Activated naive CD8-positive, alpha-beta T cell (primary cell): ENCODE data around the gene GPRC5A.

Experiments used
- H3K27ac Mint-ChIP-seq: one replicate; pipeline ENCODE4 v1.8.0; 2021; ENCODE audit warnings: mixed read lengths
- H3K27me3 Mint-ChIP-seq: one replicate; pipeline ENCODE4 v1.8.0; 2021; ENCODE audit warnings: mixed read lengths
- H3K36me3 Mint-ChIP-seq: one replicate; pipeline ENCODE4 v1.8.0; 2021; ENCODE audit warnings: mixed read lengths
- H3K4me1 Mint-ChIP-seq: one replicate; pipeline ENCODE4 v1.8.0; 2021; ENCODE audit warnings: low read depth, mixed read lengths
- H3K4me3 Mint-ChIP-seq: one replicate; pipeline ENCODE4 v1.8.0; 2021; ENCODE audit warnings: mild to moderate bottlenecking, mixed read lengths
- H3K9me3 Mint-ChIP-seq: one replicate; pipeline ENCODE4 v1.8.0; 2021; ENCODE audit warnings: low read depth, mixed read lengths

The GPRC5A gene

DNA sequence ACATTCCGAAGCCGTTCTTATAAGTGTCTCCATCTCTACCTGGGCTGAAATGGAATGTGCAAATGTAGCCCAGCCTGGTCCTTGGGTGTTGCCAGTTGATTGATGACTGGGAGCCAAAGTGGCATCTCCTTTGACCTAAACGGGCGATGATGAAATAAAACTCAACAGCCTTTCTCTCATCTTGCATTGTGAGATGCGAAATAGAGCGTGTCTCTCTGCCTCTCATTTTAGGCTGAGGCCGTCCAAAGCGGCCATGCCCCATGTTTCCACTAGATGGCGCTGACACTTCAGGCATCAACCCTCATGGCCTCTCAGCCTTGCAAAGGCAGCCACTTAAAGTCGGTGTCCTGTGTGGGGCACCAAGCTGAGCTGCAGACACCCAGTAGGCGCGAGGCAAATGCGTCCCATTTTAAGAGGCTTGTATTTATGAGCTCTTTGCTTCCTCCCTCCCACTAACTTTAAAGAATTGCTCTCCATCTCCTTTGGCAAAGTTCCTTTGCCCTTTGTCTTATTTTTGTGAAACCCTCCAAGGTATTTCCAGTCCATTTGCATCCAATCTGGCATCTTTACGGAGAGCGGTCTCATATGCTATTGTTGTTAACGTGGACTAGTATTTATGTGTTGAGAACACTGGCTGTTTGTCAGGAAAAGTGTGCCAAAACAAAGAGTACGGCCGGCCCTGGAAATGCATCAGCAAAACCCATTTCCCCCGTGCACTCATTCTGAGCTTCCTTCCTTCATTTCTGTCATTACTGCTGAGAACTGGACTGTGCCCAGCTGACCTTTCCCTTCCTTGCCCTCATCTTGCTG lies 25.0 kb downstream of the GPRC5A start:
- Mint-ChIP-seq H3K9me3 (no peaks in the 10 kb centered on the region), H3K36me3 (no peaks in the 10 kb centered on the region), H3K27ac (no peak overlapping the region), H3K4me1 (peaks cover 8% of the 10 kb centered on the region), H3K4me3 (no peak overlapping the region), H3K27me3 (peaks cover 6% of the 10 kb centered on the region)

DNA sequence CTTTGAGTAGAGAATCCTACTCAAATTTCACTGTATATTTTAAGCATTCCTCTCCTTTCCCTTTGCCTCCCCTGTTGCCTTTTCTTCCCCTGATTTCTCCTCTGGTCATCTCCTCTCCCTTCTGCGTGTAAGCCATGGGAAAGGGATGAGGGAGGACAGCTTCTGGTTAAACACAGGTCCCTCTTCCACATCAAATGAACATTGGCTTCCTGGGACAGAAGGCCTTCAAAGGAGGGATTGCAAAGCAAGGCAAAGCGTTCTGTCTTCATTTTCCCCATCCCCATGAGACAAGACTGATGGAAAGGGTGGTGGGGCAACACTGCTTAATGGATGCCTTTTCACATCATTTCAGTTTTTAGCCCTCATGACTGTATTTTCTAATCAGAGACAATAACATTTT lies 26.2 kb downstream of the GPRC5A start:
- Mint-ChIP-seq H3K4me1 (peaks cover 8% of the 10 kb centered on the region), H3K9me3 (no peaks in the 10 kb centered on the region), H3K4me3 (no peak overlapping the region), H3K36me3 (no peaks in the 10 kb centered on the region), H3K27ac (no peak overlapping the region), H3K27me3 (peaks cover 6% of the 10 kb centered on the region)

DNA sequence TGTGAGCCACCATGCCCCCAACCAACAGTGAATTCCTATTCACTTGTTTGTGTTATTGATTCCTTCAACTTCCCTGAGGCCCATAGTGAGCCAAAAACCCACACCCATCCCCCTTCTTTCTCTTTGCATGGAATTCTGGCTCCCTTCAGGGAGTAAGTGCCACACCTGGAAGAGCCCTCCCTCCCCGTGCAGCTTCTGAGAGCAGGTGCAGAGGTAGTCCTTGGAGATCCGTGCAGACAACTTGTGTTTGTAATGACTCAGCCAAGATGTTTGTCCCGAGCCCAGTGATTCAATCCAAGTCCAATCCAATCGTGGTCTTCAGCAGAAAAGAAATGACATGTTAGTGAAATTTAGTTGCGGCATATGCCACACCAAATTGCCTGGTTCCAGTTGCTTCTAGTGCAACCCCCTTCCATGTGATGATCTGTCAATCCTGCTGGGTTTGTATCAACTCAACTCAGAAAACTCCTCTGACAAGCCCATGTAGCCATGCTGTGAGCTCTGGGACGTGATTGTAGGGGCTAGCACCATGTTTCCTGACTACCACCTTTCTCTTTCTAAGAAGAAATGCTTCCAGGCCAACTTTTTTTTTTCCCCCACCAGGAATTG lies 27.5 kb downstream of the GPRC5A start:
- peaks cover 6% of the 10 kb centered on the region for H3K27me3 Mint-ChIP-seq
- H3K4me3 Mint-ChIP-seq: no peak overlapping the region
- H3K9me3 Mint-ChIP-seq: no peaks in the 10 kb centered on the region
- peaks cover 8% of the 10 kb centered on the region for H3K4me1 Mint-ChIP-seq
- H3K36me3 Mint-ChIP-seq: no peaks in the 10 kb centered on the region
- no peak overlapping the region for H3K27ac Mint-ChIP-seq

DNA sequence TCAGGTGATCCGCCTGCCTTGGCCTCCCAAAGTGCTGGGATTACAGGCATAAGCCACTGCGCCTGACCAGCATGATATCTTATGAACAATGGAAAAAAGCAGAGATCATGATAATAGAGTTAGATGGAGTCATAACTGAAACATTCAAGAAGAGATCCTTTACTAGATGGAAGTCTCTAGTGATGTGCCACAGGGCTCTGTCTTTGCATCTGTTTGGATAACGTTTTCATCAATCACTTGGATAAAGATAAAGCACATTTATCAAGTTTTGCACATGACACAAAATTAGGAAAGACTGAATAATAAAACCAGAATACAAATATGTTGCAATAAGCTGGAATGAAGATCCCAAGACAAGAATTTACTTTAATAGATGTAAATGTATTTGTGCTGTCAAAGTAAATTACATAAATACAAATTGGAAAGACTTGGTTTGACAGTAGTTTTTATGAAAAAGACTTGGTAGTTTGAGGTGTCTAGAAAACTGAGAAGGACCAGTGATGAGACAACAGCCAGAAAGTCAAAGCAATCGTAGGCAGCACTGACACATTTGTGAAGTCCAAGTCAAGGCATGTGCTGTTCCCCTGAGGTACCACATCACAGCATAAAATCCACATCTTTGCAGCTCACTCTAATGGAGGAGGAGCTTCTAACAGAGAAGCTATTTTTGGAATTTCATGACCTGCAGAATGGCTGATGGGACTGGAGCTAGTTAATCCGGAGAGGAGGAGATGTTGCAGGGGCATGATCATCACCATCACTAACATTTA lies 28.5 kb downstream of the GPRC5A start:
- H3K36me3 Mint-ChIP-seq: no peaks in the 10 kb centered on the region
- peaks cover 8% of the 10 kb centered on the region for H3K4me1 Mint-ChIP-seq
- no peaks in the 10 kb centered on the region for H3K9me3 Mint-ChIP-seq
- H3K27me3 Mint-ChIP-seq: peaks cover 6% of the 10 kb centered on the region
- no peak overlapping the region for H3K27ac Mint-ChIP-seq
- H3K4me3 Mint-ChIP-seq: no peak overlapping the region

DNA sequence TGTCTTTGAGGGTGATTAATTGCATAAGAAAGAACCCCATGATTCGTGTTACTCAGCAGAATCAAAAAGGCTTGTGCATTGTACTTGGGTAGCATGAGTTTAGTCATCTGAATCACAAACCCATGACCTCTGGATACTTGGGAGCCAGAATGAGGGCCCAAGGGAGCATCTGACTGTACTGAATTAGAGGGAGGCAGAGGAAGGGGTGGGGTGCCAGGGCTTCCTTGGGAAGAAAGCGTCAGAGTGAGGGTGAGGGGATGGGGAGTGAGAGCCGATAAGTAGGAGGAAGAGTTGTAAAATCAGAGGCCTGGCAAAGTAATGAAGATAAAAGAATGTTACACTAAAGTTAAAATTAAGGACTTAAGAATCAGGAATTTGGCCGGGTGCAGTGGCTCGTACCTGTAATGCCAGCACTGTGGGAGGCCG lies 30.8 kb downstream of the GPRC5A start:
- Mint-ChIP-seq H3K4me3 (no peak overlapping the region), H3K27ac (no peak overlapping the region), H3K27me3 (peaks cover 3% of the 10 kb centered on the region), H3K36me3 (no peaks in the 10 kb centered on the region), H3K9me3 (no peaks in the 10 kb centered on the region), H3K4me1 (no peaks in the 10 kb centered on the region)

DNA sequence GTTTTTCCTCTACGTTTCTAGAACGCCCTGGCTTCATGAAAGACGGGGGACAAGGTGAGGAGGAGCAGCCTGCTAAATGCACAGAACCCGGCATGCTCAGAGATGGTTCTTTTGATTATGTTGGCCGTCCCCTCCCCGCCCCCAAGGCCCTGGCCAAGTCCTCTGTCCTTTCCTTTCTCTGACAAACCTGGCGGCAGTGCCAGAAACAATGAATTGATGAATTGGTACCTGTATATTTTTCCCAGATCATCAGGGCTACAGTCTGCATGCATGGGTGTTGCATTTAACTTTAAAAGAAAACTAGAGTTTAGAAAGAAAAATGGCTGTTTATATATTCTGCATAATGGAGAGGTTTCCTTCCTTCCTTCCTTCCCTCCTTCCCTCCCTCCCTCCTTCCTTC lies 31.6 kb downstream of the GPRC5A start:
- Mint-ChIP-seq H3K4me3 (no peak overlapping the region), H3K36me3 (no peaks in the 10 kb centered on the region), H3K9me3 (no peaks in the 10 kb centered on the region), H3K27ac (no peak overlapping the region), H3K27me3 (peaks cover 3% of the 10 kb centered on the region), H3K4me1 (no peaks in the 10 kb centered on the region)

DNA sequence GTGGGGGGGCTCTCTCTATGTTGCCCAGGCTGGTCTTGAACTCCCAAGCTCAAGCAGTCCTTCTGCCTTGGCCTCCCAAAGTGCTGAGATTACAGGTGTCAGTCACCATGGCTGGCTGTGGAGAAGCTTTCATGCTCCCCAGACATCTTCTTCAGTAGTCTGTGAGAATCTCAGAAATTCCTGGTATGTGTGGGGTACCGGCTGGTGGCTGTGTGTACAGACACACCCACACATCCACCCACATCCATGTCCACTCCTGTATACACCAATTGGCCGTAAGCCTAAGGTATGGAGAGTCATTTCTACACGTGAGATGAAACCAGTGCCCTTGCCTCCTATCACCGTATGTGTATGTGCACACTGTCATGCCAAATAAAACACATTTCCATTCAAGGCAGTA lies 32.8 kb downstream of the GPRC5A start:
- H3K9me3 Mint-ChIP-seq: no peaks in the 10 kb centered on the region
- no peak overlapping the region for H3K4me3 Mint-ChIP-seq
- peaks cover 3% of the 10 kb centered on the region for H3K27me3 Mint-ChIP-seq
- H3K36me3 Mint-ChIP-seq: no peaks in the 10 kb centered on the region
- no peaks in the 10 kb centered on the region for H3K4me1 Mint-ChIP-seq
- no peak overlapping the region for H3K27ac Mint-ChIP-seq

DNA sequence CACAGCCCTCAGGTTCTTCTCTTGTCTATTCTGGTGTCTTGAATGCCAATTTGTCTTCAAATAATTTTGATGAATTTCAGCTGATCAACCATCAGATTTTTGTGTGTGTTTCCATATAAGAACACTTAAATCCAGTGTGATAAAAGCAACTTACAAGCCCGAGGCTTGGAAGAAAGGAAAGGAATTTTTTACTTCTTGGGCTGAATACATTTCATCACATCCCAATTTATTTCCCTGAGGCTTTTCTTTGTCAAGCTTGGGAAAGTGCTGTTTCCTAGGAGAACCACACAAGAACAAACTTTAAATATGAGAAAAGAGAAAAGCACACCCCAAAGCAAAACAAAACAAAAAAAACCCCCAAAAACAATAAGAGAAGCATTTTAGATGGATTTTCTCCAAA lies 34.0 kb downstream of the GPRC5A start:
- H3K4me3 Mint-ChIP-seq: no peak overlapping the region
- H3K36me3 Mint-ChIP-seq: no peaks in the 10 kb centered on the region
- no peaks in the 10 kb centered on the region for H3K4me1 Mint-ChIP-seq
- H3K27me3 Mint-ChIP-seq: peaks cover 3% of the 10 kb centered on the region
- H3K9me3 Mint-ChIP-seq: no peaks in the 10 kb centered on the region
- H3K27ac Mint-ChIP-seq: no peak overlapping the region

DNA sequence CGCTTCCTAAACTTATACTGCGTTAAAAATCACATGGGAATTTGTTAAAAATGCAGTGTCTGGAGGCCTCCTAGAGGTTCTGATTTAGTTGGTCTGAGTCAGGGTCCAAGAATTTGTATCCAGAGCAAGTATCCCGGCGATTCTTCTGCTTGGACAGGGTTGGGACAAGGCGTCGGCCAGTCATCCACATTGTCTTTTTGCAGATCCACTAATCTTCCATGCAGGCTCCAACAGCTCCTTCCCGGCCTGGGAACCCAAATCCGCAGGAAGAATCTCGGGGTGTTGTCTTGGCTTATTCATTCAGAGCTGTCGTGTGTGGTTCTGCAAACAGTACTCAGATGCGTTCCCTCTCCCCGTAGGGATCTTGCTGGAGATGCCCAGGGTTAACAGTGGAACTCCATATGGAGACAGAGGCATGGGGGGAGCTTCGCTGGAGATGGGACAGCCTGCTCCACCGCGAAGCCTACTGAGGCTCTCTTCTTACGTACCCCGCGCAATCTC lies 35.3 kb downstream of the GPRC5A start:
- no peaks in the 10 kb centered on the region for H3K36me3 Mint-ChIP-seq
- H3K9me3 Mint-ChIP-seq: no peaks in the 10 kb centered on the region
- no peaks in the 10 kb centered on the region for H3K4me1 Mint-ChIP-seq
- H3K27ac Mint-ChIP-seq: no peak overlapping the region
- H3K27me3 Mint-ChIP-seq: peaks cover 3% of the 10 kb centered on the region
- H3K4me3 Mint-ChIP-seq: no peak overlapping the region

DNA sequence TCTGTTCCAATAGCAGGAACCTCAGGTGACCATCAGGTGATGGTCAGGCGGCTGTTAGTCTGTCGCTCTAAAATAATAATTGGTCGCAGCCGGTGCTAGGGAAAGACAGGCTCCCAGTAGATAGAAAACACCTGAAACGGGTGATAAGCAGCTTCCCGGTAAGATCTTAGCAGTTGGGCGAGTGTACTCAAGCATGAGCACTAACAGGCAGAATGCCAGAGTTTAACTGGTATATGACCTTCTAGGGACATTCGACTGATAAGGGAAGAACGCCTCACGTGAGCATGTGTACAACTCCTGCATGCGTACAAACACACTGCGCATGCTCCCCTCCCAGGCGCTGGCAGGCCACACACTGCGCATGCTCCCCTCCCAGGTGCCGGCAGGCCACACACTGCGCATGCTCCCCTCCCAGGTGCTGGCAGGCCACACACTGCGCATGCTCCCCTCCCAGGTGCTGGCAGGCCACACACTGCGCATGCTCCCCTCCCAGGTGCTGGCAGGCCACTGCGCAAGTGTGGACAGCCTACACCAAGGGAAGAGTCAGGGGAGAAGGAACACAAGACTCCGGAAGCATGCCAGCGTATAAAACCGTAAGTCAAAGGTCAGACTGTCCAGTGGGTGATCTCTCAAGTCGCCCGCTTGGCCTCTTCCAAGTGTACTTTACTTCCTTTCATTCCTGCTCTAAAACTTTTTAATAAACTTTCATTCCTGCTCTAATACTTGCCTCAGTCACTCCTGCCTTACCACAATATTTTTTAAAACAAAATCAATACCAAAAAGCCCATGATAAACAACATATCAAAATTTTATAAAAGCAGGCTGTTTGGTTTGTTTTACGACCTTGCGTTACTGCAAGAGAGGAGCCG lies 36.1 kb downstream of the GPRC5A start:
- Mint-ChIP-seq H3K4me3 (no peak overlapping the region), H3K36me3 (no peaks in the 10 kb centered on the region), H3K27ac (no peak overlapping the region), H3K9me3 (no peaks in the 10 kb centered on the region), H3K4me1 (no peaks in the 10 kb centered on the region), H3K27me3 (peaks cover 3% of the 10 kb centered on the region)

DNA sequence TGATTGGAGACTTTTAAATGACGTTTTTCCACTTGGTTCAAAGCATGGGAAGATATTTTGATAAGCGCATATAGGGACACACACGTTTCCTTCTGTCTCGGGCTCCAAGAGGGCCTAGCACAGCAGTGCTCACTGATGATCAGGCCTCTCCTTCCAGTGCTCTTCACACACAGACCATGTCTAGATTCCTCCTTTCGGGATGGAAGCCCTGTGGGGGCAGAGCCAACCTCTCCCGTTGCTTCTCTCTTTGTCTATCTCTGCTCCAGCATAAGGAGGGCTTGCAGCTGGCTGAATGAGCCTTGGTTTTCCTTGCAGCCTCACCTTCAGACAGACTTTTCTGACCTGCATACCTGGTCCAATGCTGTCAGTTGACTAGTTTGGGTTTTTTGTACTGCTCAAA lies 38.3 kb downstream of the GPRC5A start:
- Mint-ChIP-seq H3K27me3 (peaks cover 3% of the 10 kb centered on the region), H3K36me3 (no peaks in the 10 kb centered on the region), H3K27ac (no peak overlapping the region), H3K9me3 (no peaks in the 10 kb centered on the region), H3K4me1 (no peaks in the 10 kb centered on the region), H3K4me3 (no peak overlapping the region)

DNA sequence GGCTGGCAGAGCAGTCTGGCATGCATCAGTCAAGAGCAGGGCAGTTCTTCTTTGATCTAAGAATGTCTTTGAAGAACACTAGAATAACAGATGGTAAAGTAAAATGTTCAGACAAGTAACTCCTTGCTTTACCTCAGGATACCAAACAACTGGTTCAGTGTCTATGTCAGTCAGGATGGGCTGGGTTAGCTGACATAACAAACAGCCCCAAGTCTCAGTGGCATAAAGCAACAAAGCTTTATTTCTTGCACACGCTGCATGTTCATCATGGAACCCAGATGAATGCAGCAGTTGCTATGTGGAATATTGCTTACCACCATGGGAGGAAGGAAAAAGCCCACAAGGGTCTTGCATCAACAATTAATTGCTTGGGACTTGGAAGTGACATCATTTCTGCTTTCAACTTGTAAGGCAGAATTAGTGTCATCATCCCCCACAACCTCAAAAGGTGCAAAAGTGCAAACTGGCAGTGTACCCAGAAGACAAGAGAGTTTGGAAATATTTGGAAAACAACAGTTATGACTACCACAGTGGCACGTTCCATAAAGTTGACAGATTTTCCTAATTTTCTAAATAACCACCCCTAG lies 39.4 kb downstream of the GPRC5A start:
- Mint-ChIP-seq H3K4me3 (no peak overlapping the region), H3K27me3 (peaks cover 3% of the 10 kb centered on the region), H3K9me3 (no peaks in the 10 kb centered on the region), H3K27ac (no peak overlapping the region), H3K4me1 (no peaks in the 10 kb centered on the region), H3K36me3 (no peaks in the 10 kb centered on the region)

DNA sequence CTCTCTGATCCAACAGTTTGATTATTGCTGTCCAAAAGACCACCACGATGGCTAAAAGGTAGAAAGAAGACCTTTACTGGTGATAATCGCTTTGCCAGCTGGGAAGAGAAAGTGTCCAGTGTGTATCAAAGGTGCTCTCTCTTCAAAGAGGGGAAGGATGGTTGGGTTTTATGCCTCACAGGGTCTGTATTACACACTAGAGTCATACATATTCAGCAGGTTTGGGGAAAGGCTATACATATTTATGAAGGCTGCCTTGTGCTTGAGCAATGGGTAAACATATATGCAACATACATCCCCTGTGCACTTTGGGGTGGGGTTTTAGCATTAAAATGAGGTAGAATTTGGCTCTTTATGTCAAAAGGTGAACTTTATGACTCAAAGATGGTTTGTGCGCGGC lies 42.4 kb downstream of the GPRC5A start:
- H3K36me3 Mint-ChIP-seq: no peaks in the 10 kb centered on the region

DNA sequence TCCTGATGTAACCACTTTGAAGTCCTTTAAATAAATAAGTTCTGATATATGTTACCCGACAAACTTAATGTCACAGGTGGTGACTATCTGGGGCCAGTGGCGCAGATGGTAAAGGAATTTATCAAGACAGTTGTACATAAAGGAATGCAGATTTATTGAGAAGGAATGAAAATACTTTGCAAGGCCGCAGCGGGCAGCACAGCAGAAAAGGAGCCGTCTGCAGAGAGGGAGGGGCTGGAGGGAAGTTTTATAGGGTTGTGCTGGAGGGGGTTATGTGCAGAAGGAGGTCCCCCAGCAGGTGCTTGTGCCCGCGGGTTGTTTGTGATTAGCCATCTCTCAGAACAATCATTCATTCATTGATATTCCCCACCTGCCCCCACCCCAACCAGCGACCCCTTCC lies 43.2 kb downstream of the GPRC5A start:
- Mint-ChIP-seq H3K4me1 (no peaks in the 10 kb centered on the region), H3K9me3 (no peaks in the 10 kb centered on the region), H3K36me3 (no peaks in the 10 kb centered on the region), H3K4me3 (no peak overlapping the region), H3K27me3 (no peaks in the 10 kb centered on the region), H3K27ac (no peak overlapping the region)

More for the DNA sequence above, 42.4 kb downstream of the GPRC5A start:
- Mint-ChIP-seq H3K27me3 (no peaks in the 10 kb centered on the region), H3K4me1 (no peaks in the 10 kb centered on the region), H3K27ac (no peak overlapping the region), H3K9me3 (no peaks in the 10 kb centered on the region), H3K4me3 (no peak overlapping the region)
